WTC11 (cell line): Measurements from ENCODE around the gene RYR3. TPM values are rescaled to one million over a fixed set of nuclear protein-coding genes. Genes with fewer than 3 reads are reported as not detected.

Source experiments
- ATAC-seq: fragments of 200-7000 bp; cut with Tn5 transposase; 2 replicates; pipeline ENCODE4 v1.10.0; 2021; ENCODE audit warnings: mild to moderate bottlenecking, moderate library complexity
- CTCF ChIA-PET: fragments of 300-600 bp; sonication (Branson Sonifier 250); formaldehyde crosslinking; loops from one replicate; lab custom pipeline; 2021; ENCODE audit warnings: antibody characterized with exemption; lab: Charles Lee
- POLR2A ChIA-PET: fragments of 350-600 bp; sonication (Branson Sonifier 250); formaldehyde crosslinking; loops from one replicate; lab custom pipeline; 2021; ENCODE audit warnings: antibody characterized with exemption; lab: Charles Lee
- DNase-seq: peaks from one replicate; pipeline ENCODE4 v3.0.0; 2021; ENCODE audit warnings: low spot score
- H3K27ac Mint-ChIP-seq: 2 replicates; pipeline ENCODE4 v1.8.0; 2021; ENCODE audit warnings: mixed read lengths
- H3K27me3 Mint-ChIP-seq: 2 replicates; pipeline ENCODE4 v1.8.0; 2021; ENCODE audit warnings: low read depth, mild to moderate bottlenecking, moderate library complexity, mixed read lengths
- H3K36me3 Mint-ChIP-seq: 2 replicates; pipeline ENCODE4 v1.8.0; 2021; ENCODE audit warnings: mixed read lengths
- H3K4me1 Mint-ChIP-seq: 2 replicates; pipeline ENCODE4 v1.8.0; 2022; ENCODE audit warnings: mixed read lengths
- H3K4me3 Mint-ChIP-seq: 2 replicates; pipeline ENCODE4 v1.8.0; 2021; ENCODE audit warnings: mild to moderate bottlenecking, moderate library complexity, mixed read lengths
- H3K9me3 Mint-ChIP-seq: 2 replicates; pipeline ENCODE4 v1.8.0; 2021; ENCODE audit warnings: mixed read lengths
- CREB1 ChIP-seq: sonication (generic); formaldehyde crosslinking; IDR thresholded peaks from 2 replicates; pipeline ENCODE4 v1.8.0; 2023; ENCODE audit warnings: mild to moderate bottlenecking, missing genetic modification reagents
- ESRRA ChIP-seq: sonication (generic); formaldehyde crosslinking; IDR thresholded peaks from 2 replicates; pipeline ENCODE4 v1.8.1; 2022; ENCODE audit warnings: mild to moderate bottlenecking, missing genetic modification reagents, borderline replicate concordance
- FOXJ3 ChIP-seq: sonication (generic); formaldehyde crosslinking; IDR thresholded peaks from 2 replicates; pipeline ENCODE4 v1.9.0; 2021; ENCODE audit warnings: missing genetic modification reagents, mild to moderate bottlenecking, borderline replicate concordance
- GRHL2 ChIP-seq: fragments of 250-450 bp; sonication (Bioruptor Pico); IDR thresholded peaks from 2 replicates; pipeline ENCODE4 v1.8.0; 2022; ENCODE audit warnings: mild to moderate bottlenecking, moderate library complexity; ENCODE audit not compliant: insufficient replicate concordance, severe bottlenecking
- JAZF1 ChIP-seq: fragments of 250-450 bp; sonication (Bioruptor Pico); IDR thresholded peaks from 2 replicates; pipeline ENCODE4 v1.9.0; 2021; ENCODE audit warnings: moderate library complexity, mild to moderate bottlenecking, inconsistent platforms
- KAT7 ChIP-seq: sonication (generic); formaldehyde crosslinking; IDR thresholded peaks from 2 replicates; pipeline ENCODE4 v1.8.1; 2023; ENCODE audit warnings: missing genetic modification reagents, mild to moderate bottlenecking, borderline replicate concordance
- NFYB ChIP-seq: sonication (generic); formaldehyde crosslinking; conservative IDR thresholded peaks from 2 replicates; pipeline ENCODE4 v1.8.0; 2022; ENCODE audit warnings: low read depth, missing genetic modification reagents
- NR3C1 ChIP-seq: sonication (generic); formaldehyde crosslinking; conservative IDR thresholded peaks from 2 replicates; pipeline ENCODE4 v1.8.1; 2023; ENCODE audit warnings: low read depth, mild to moderate bottlenecking, missing genetic modification reagents
- PRRX2 ChIP-seq: fragments of 250-450 bp; sonication (Bioruptor Pico); IDR thresholded peaks from 2 replicates; pipeline ENCODE4 v1.8.0; 2021; ENCODE audit warnings: mild to moderate bottlenecking
- SP1 ChIP-seq: sonication (generic); formaldehyde crosslinking; conservative IDR thresholded peaks from 2 replicates; pipeline ENCODE4 v1.8.1; 2022; ENCODE audit warnings: missing genetic modification reagents
- ZNF396 ChIP-seq: fragments of 250-450 bp; sonication (Bioruptor Pico); IDR thresholded peaks from 2 replicates; pipeline ENCODE4 v1.8.0; 2021; ENCODE audit warnings: mild to moderate bottlenecking, moderate library complexity, borderline replicate concordance
- ZNF416 ChIP-seq: fragments of 250-450 bp; sonication (Bioruptor Pico); IDR thresholded peaks from 2 replicates; pipeline ENCODE4 v1.9.0; 2021; ENCODE audit warnings: mild to moderate bottlenecking, inconsistent platforms
- ZNF423 ChIP-seq: fragments of 250-450 bp; sonication (Bioruptor Pico); IDR thresholded peaks from 2 replicates; pipeline ENCODE4 v2.1.2; 2022; ENCODE audit warnings: mild to moderate bottlenecking, moderate library complexity
- total RNA-seq: library from RNA; stranded (reverse); gene quantifications from 3 replicates; pipeline ENCODE4 v1.2.3, GENCODE V29; 2021
- TF ChIP-seq, protein P1 (sequence below): sonication (generic); formaldehyde crosslinking; IDR thresholded peaks from 2 replicates; pipeline ENCODE4 v1.8.1; 2022; ENCODE audit warnings: low read depth, mild to moderate bottlenecking, moderate library complexity, missing genetic modification reagents, borderline replicate concordance
- TF ChIP-seq, protein P2 (sequence below): sonication (generic); formaldehyde crosslinking; IDR thresholded peaks from 2 replicates; pipeline ENCODE4 v1.8.1; 2023; ENCODE audit warnings: mild to moderate bottlenecking, missing genetic modification reagents
- TF ChIP-seq, protein P3 (sequence below): sonication (generic); formaldehyde crosslinking; IDR thresholded peaks from 2 replicates; pipeline ENCODE4 v1.8.0; 2022; ENCODE audit warnings: mild to moderate bottlenecking, missing genetic modification reagents
- TF ChIP-seq, protein P4 (sequence below): sonication (generic); formaldehyde crosslinking; IDR thresholded peaks from 2 replicates; pipeline ENCODE4 v1.8.1; 2023; ENCODE audit warnings: mild to moderate bottlenecking, missing genetic modification reagents
- TF ChIP-seq, protein P5 (sequence below): sonication (generic); formaldehyde crosslinking; IDR thresholded peaks from 2 replicates; pipeline ENCODE4 v1.8.1; 2022; ENCODE audit warnings: mild to moderate bottlenecking, moderate library complexity, missing genetic modification reagents
- TF ChIP-seq, protein P6 (sequence below): fragments of 250-450 bp; sonication (Bioruptor Pico); IDR thresholded peaks from 2 replicates; pipeline ENCODE4 v1.9.0; 2021; ENCODE audit warnings: mild to moderate bottlenecking
- TF ChIP-seq, protein P7 (sequence below): fragments of 250-450 bp; sonication (Bioruptor Pico); IDR thresholded peaks from 2 replicates; pipeline ENCODE4 v1.8.0; 2021; ENCODE audit warnings: mild to moderate bottlenecking
- TF ChIP-seq, protein P8 (sequence below): fragments of 250-450 bp; sonication (Bioruptor Pico); IDR thresholded peaks from 2 replicates; pipeline ENCODE4 v1.9.0; 2021; ENCODE audit warnings: moderate library complexity, mild to moderate bottlenecking, inconsistent platforms, borderline replicate concordance

Gene RYR3
- total RNA-seq, 1 experiment from 2014 or later = 1.4 TPM

DNA sequence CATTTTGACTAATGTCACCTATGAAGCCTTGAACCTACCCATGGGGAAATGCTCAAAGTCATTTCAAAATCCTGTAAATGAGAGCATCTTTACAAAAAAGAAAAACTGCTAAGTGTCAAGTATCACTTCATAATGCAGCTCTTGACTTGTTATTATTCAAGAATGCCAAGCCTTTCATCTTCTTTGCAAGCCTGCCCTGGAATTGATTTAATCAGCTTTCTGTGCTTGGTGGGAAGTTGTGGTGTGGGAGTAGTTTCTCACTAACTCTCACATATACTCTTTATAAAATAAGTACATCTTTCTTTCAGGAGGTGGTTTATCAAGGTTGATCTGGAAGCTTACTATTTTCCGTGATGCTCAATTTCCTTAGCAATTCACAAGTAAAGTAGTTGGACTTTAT lies 43.6 kb downstream of the RYR3 start (continued):
- TF ChIP-seq, protein P1, sequence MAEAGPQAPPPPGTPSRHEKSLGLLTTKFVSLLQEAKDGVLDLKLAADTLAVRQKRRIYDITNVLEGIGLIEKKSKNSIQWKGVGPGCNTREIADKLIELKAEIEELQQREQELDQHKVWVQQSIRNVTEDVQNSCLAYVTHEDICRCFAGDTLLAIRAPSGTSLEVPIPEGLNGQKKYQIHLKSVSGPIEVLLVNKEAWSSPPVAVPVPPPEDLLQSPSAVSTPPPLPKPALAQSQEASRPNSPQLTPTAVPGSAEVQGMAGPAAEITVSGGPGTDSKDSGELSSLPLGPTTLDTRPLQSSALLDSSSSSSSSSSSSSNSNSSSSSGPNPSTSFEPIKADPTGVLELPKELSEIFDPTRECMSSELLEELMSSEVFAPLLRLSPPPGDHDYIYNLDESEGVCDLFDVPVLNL (CRISPR knock-in tag) = no peak
- TF ChIP-seq JAZF1 (CRISPR knock-in tag) = no peak
- no peak for TF ChIP-seq SP1
- no peak for TF ChIP-seq NFYB (CRISPR knock-in tag)
- TF ChIP-seq, protein P2, sequence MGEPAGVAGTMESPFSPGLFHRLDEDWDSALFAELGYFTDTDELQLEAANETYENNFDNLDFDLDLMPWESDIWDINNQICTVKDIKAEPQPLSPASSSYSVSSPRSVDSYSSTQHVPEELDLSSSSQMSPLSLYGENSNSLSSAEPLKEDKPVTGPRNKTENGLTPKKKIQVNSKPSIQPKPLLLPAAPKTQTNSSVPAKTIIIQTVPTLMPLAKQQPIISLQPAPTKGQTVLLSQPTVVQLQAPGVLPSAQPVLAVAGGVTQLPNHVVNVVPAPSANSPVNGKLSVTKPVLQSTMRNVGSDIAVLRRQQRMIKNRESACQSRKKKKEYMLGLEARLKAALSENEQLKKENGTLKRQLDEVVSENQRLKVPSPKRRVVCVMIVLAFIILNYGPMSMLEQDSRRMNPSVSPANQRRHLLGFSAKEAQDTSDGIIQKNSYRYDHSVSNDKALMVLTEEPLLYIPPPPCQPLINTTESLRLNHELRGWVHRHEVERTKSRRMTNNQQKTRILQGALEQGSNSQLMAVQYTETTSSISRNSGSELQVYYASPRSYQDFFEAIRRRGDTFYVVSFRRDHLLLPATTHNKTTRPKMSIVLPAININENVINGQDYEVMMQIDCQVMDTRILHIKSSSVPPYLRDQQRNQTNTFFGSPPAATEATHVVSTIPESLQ (CRISPR knock-in tag) = no peak
- TF ChIP-seq PRRX2 = no peak
- TF ChIP-seq, protein P3, sequence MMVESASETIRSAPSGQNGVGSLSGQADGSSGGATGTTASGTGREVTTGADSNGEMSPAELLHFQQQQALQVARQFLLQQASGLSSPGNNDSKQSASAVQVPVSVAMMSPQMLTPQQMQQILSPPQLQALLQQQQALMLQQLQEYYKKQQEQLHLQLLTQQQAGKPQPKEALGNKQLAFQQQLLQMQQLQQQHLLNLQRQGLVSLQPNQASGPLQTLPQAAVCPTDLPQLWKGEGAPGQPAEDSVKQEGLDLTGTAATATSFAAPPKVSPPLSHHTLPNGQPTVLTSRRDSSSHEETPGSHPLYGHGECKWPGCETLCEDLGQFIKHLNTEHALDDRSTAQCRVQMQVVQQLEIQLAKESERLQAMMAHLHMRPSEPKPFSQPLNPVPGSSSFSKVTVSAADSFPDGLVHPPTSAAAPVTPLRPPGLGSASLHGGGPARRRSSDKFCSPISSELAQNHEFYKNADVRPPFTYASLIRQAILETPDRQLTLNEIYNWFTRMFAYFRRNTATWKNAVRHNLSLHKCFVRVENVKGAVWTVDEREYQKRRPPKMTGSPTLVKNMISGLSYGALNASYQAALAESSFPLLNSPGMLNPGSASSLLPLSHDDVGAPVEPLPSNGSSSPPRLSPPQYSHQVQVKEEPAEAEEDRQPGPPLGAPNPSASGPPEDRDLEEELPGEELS = no peak

DNA sequence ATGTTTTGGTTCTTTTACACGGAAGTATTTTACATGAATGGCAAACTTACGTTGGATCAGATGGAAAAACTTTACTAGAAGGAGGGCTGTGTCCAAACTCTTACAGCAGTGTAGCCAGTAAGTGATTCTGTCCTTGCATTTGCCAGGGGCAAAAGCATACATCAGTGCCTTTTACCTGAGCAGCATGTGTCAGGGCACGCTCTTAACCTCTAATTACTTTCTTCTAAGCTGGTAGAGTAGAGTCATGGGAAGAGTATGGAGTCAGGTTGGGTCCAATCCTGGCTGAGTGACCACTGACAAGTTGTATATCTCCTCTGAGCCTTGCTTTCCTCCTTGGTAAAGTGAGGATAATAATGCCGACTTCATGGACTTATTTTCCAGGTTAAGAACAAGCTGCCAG lies 47.1 kb downstream of the RYR3 start:
- POLR2A ChIA-PET = no interaction called here
- Mint-ChIP-seq H3K4me3 (no peak overlapping the region), H3K9me3 (no peaks in the 10 kb centered on the region), H3K36me3 (no peaks in the 10 kb centered on the region), H3K27me3 (no peaks in the 10 kb centered on the region), H3K4me1 (no peaks in the 10 kb centered on the region; the same call in 1 of the 2 replicates), H3K27ac (no peak overlapping the region)
- DNase-seq (no peak), ATAC-seq (no peak)
- TF ChIP-seq GRHL2 (CRISPR knock-in tag) (no peak), ZNF396 (CRISPR knock-in tag) (no peak), ESRRA (no peak), ZNF423 (CRISPR knock-in tag) (no peak), CREB1 (CRISPR knock-in tag) (no peak), PRRX2 (no peak), KAT7 (CRISPR knock-in tag) (no peak), ZNF416 (CRISPR knock-in tag) (no peak), FOXJ3 (CRISPR knock-in tag) (no peak), NR3C1 (CRISPR knock-in tag) (no peak)
- TF ChIP-seq, protein P4, sequence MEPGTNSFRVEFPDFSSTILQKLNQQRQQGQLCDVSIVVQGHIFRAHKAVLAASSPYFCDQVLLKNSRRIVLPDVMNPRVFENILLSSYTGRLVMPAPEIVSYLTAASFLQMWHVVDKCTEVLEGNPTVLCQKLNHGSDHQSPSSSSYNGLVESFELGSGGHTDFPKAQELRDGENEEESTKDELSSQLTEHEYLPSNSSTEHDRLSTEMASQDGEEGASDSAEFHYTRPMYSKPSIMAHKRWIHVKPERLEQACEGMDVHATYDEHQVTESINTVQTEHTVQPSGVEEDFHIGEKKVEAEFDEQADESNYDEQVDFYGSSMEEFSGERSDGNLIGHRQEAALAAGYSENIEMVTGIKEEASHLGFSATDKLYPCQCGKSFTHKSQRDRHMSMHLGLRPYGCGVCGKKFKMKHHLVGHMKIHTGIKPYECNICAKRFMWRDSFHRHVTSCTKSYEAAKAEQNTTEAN (CRISPR knock-in tag) = no peak
- TF ChIP-seq, protein P5, sequence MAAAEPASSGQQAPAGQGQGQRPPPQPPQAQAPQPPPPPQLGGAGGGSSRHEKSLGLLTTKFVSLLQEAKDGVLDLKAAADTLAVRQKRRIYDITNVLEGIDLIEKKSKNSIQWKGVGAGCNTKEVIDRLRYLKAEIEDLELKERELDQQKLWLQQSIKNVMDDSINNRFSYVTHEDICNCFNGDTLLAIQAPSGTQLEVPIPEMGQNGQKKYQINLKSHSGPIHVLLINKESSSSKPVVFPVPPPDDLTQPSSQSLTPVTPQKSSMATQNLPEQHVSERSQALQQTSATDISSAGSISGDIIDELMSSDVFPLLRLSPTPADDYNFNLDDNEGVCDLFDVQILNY (CRISPR knock-in tag) = no peak
- TF ChIP-seq, protein P6, sequence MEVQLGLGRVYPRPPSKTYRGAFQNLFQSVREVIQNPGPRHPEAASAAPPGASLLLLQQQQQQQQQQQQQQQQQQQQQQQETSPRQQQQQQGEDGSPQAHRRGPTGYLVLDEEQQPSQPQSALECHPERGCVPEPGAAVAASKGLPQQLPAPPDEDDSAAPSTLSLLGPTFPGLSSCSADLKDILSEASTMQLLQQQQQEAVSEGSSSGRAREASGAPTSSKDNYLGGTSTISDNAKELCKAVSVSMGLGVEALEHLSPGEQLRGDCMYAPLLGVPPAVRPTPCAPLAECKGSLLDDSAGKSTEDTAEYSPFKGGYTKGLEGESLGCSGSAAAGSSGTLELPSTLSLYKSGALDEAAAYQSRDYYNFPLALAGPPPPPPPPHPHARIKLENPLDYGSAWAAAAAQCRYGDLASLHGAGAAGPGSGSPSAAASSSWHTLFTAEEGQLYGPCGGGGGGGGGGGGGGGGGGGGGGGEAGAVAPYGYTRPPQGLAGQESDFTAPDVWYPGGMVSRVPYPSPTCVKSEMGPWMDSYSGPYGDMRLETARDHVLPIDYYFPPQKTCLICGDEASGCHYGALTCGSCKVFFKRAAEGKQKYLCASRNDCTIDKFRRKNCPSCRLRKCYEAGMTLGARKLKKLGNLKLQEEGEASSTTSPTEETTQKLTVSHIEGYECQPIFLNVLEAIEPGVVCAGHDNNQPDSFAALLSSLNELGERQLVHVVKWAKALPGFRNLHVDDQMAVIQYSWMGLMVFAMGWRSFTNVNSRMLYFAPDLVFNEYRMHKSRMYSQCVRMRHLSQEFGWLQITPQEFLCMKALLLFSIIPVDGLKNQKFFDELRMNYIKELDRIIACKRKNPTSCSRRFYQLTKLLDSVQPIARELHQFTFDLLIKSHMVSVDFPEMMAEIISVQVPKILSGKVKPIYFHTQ (CRISPR knock-in tag) = no peak
- TF ChIP-seq, protein P7, sequence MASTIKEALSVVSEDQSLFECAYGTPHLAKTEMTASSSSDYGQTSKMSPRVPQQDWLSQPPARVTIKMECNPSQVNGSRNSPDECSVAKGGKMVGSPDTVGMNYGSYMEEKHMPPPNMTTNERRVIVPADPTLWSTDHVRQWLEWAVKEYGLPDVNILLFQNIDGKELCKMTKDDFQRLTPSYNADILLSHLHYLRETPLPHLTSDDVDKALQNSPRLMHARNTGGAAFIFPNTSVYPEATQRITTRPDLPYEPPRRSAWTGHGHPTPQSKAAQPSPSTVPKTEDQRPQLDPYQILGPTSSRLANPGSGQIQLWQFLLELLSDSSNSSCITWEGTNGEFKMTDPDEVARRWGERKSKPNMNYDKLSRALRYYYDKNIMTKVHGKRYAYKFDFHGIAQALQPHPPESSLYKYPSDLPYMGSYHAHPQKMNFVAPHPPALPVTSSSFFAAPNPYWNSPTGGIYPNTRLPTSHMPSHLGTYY (CRISPR knock-in tag) = no peak
- TF ChIP-seq, protein P8, sequence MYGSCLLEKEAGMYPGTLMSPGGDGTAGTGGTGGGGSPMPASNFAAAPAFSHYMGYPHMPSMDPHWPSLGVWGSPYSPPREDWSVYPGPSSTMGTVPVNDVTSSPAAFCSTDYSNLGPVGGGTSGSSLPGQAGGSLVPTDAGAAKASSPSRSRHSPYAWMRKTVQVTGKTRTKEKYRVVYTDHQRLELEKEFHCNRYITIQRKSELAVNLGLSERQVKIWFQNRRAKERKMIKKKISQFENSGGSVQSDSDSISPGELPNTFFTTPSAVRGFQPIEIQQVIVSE (CRISPR knock-in tag) = no peak
- CTCF ChIA-PET = no interaction called here
